Right lobe of liver (tissue), 6 donors: ENCODE results near the gene GALNT16. TPM values are rescaled to one million over a fixed set of nuclear protein-coding genes. Genes with fewer than 3 reads are reported as not detected.

Source experiments
- ATAC-seq, 4 donors: fragments of 200-7000 bp; cut with Tn5 transposase; one replicate each; pipeline ENCODE4 v1.9.1; 2020; ENCODE audit warnings: mild to moderate bottlenecking in 4 of 4, moderate library complexity in 4 of 4
- DNase-seq, 3 donors: peaks; one replicate each; pipeline ENCODE4 v3.0.0-alpha.2; 2020
- H3K27ac ChIP-seq, 3 donors: fragments of 200-600 bp; one replicate each; pipeline ENCODE4 v1.8.0; 2022
- H3K27me3 ChIP-seq, 2 donors: fragments of 200-600 bp; one replicate each; pipeline ENCODE4 v1.8.0; 2022
- H3K36me3 ChIP-seq, 4 donors: fragments of 200-600 bp; sonication (generic) in 1 of 4; one replicate each; pipeline versions ENCODE4 v1.5.1 to v1.8.0; 2017 to 2022; ENCODE audit warnings: control low read depth in 1 of 4
- H3K4me1 ChIP-seq, 4 donors: fragments of 200-600 bp; sonication (generic) in 1 of 4; one replicate each; pipeline versions ENCODE4 v1.5.1 to v1.8.0; 2017 to 2022; ENCODE audit warnings: control low read depth in 1 of 4
- H3K4me3 ChIP-seq, 3 donors: fragments of 200-600 bp; one replicate each; pipeline ENCODE4 v1.8.0; 2022
- H3K9me3 ChIP-seq, 4 donors: fragments of 200-600 bp; sonication (generic) in 1 of 4; one replicate each; pipeline versions ENCODE4 v1.5.1 to v1.8.0; 2017 to 2022; ENCODE audit warnings: control low read depth in 1 of 4
- POLR2A ChIP-seq: fragments of 450-650 bp; IDR thresholded peaks from one replicate; pipeline ENCODE4 v1.6.1; 2017; ENCODE audit warnings: antibody characterized with exemption, mild to moderate bottlenecking
- WGBS: methylation state at CpG from one replicate; pipeline ENCODE4 v1.1.6; 2018; ENCODE audit warnings: low coverage, low lambda C conversion rate; ENCODE audit not compliant: insufficient coverage; ENCODE audit errors: missing lambda C conversion rate; 5-methylcytosine and 5-hydroxymethylcytosine counted together
- intact Hi-C, 2 donors: fragments of 100-400 bp; cut with DNase I; formaldehyde crosslinking; loops; one replicate each; pipeline versions ENCODE4 v1.11.2 to v1.14.1; 2022
- total RNA-seq, 6 experiments: library from RNA; depleted of rRNA in 2 of 6; stranded (reverse); fragments of >200 nt in 2 of 6; fragmentation: NEBNext Ultra II Directional in 3 of 6; extraction: Animal tissue kit (Norgen Biotek cat#: 25700) in 3 of 6; gene quantifications; one replicate each; pipeline versions ENCODE4 v1.1.0 to v1.2.4, GENCODE V29; 2016 to 2023
- TF ChIP-seq, protein P1 (sequence below), 4 donors: fragments of 200-600 bp in 3 of 4; fragments of 450-650 bp in 1 of 4; IDR thresholded peaks; one replicate each; pipeline versions ENCODE4 v1.5.1 to v1.8.0; 2016 to 2022; ENCODE audit warnings: antibody characterized with exemption in 4 of 4, mild to moderate bottlenecking in 2 of 4
- donor health status: DM: no; HTN: yes; CAD: no.
- donor health status: DM: no; HTN: no; CAD: no.
- donor health status: DM: no; HTN: no; CAD: no.
- donor health status: DM: no; HTN: yes; CAD: no.
- donor health status: DM: no; HTN: yes; CAD: no.

GALNT16 gene
- total RNA-seq, 6 experiments from 2014 or later, result 0.37 to 1.7 (median 0.94) TPM

DNA sequence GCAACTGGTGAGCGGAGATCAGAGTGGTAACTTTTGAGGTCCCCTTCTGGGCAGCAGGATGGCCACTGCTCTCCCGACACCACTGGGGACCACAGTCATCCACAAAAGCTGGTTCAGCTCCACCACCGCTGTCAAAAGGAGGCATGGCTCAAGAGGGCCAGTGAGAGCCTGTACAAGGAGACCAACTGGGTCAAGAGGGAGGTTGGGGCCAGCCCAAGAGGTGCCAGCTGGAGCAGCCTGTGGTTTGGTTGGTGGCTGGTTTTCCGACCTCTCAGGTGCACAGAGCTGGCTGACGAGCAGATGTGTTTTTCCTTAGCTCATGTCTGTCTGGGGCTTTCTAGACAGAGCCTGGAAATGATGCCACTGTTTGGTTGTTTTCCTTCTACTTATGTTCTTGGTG lies 78.0 kb downstream of the GALNT16 start:
- intact Hi-C loops, result no loop called here
- no peak for DNase-seq
- Histone ChIP-seq H3K27me3 (no peaks in the 10 kb centered on the region), H3K4me1 (no peaks in the 10 kb centered on the region), H3K4me3 (no peak overlapping the region), H3K36me3 (no peaks in the 10 kb centered on the region), H3K27ac (no peak overlapping the region), H3K9me3 (no peaks in the 10 kb centered on the region)
- 86% methylated on average over 1 of the region's 5 CpGs for WGBS
- no peak for ATAC-seq
- TF ChIP-seq POLR2A, result no peak
- TF ChIP-seq, protein P1, sequence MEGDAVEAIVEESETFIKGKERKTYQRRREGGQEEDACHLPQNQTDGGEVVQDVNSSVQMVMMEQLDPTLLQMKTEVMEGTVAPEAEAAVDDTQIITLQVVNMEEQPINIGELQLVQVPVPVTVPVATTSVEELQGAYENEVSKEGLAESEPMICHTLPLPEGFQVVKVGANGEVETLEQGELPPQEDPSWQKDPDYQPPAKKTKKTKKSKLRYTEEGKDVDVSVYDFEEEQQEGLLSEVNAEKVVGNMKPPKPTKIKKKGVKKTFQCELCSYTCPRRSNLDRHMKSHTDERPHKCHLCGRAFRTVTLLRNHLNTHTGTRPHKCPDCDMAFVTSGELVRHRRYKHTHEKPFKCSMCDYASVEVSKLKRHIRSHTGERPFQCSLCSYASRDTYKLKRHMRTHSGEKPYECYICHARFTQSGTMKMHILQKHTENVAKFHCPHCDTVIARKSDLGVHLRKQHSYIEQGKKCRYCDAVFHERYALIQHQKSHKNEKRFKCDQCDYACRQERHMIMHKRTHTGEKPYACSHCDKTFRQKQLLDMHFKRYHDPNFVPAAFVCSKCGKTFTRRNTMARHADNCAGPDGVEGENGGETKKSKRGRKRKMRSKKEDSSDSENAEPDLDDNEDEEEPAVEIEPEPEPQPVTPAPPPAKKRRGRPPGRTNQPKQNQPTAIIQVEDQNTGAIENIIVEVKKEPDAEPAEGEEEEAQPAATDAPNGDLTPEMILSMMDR (IDR thresholded peaks at IDR 0.05), result no peak

DNA sequence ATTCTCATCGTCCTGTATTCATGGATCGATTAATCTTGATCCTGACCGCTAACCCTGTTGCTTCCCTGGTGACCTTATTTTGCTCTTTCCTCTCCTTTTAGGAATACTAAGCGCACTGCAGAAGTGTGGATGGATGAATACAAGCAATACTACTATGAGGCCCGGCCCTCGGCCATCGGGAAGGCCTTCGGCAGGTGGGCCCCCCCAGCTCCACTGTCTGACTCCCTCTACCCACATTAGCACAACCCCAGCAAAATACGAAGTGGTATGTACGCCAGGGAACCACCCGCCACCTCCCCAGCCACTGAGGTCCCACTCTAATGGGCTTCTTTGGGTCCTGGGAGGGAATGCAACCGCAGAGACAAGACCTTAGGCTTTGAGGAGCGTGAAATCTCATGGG lies 79.5 kb downstream of the GALNT16 start:
- TF ChIP-seq POLR2A, result no peak
- TF ChIP-seq, protein P1 (IDR thresholded peaks at IDR 0.05), result no peak
- peaks cover 0 to 3% (median 0%) of the 10 kb centered on the region in 4 donors for H3K4me1 ChIP-seq
- intact Hi-C loops, result no loop called here
- no peaks in the 10 kb centered on the region for H3K36me3 ChIP-seq
- WGBS, result 87% methylated on average over 10 of the region's 13 CpGs
- ATAC-seq (no peak), DNase-seq (peak in 1 of 3 donors; percentile 34)
- H3K9me3 ChIP-seq, result no peaks in the 10 kb centered on the region
- H3K27me3 ChIP-seq, result no peaks in the 10 kb centered on the region
- no peak overlapping the region for H3K4me3 ChIP-seq
- H3K27ac ChIP-seq, result no peak overlapping the region

DNA sequence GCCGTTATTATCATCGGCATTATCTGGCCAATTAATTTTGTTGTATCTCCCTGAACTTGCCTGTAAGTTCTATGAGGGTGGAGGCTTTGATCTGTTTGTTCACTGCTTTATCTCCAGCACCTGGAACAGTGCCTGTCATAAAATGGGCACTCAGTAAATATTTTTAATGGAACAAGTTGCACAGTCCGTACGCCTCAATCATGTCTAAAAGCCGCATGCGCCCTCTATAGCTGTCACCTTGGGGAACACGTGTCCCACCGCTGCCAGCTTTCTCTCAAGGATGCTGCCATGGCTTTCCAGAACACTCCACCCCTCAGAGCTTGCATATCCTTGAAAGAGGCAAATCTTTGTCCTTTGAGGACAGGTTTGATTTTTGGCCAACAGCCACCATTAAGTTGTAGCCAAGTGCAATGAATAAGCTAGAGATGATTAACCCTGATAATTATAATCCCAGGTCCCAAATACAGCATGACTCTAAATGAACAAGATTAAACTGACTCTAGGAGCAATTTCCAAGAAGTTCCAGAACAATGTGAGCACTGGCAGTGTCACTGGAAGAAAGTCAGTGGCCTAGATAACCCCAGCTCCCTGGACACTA lies 83.1 kb downstream of the GALNT16 start:
- no peaks in the 10 kb centered on the region for H3K9me3 ChIP-seq
- WGBS, result 32% methylated on average over 8 of the region's 8 CpGs
- H3K27ac ChIP-seq, result no peak overlapping the region
- H3K36me3 ChIP-seq, result no peaks in the 10 kb centered on the region
- peak in 1 of 3 donors; percentile 51 for DNase-seq
- intact Hi-C loops, result no loop called here
- H3K4me3 ChIP-seq, result no peak overlapping the region
- TF ChIP-seq, protein P1 (IDR thresholded peaks at IDR 0.05), result no peak
- no peak for TF ChIP-seq POLR2A
- no peaks in the 10 kb centered on the region for H3K27me3 ChIP-seq
- peaks cover 0 to 3% (median 0%) of the 10 kb centered on the region in 4 donors for H3K4me1 ChIP-seq
- peak; percentile 47 to 77 (median 62) for ATAC-seq

DNA sequence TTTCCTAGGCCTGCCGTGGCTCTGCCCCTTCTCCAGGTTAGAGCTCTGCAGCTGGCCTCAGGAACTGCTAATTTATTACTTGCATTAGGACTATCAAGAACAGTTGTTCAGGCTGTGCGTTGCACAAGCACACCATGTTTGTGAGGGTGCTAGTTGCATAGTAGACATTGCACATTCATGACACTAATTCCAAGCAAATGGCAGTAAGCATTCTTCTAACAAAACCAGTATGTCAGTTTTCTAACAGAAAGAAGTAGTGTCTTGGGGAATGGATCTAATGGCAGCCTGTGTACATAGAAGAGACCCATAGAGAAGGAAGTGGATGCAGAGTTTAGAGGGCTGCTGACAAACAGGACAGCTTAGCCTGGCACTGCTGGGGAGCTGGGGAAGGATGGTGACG lies 84.2 kb downstream of the GALNT16 start:
- Histone ChIP-seq H3K4me3 (no peak overlapping the region), H3K9me3 (no peaks in the 10 kb centered on the region), H3K36me3 (no peaks in the 10 kb centered on the region), H3K27me3 (no peaks in the 10 kb centered on the region), H3K4me1 (peaks cover 0 to 3% (median 0%) of the 10 kb centered on the region in 4 donors), H3K27ac (no peak overlapping the region)
- DNase-seq (no peak), ATAC-seq (no peak)
- intact Hi-C loops, result no loop called here
- WGBS, result 88% methylated on average over 1 of the region's 3 CpGs
- no peak for TF ChIP-seq POLR2A
- TF ChIP-seq, protein P1 (IDR thresholded peaks at IDR 0.05), result no peak
